Lower lobe of right lung (tissue), 2 donors: ENCODE results near the gene CNOT1. TPM values are rescaled to one million over a fixed set of nuclear protein-coding genes. Genes with fewer than 3 reads are reported as not detected.
"Not testable (repeated sequence)": the region's sequence is repeated elsewhere in the genome, so short reads cannot be mapped to it uniquely, and the experiment has no call there.

Experiments
- ATAC-seq, 2 donors: fragments of 200-7000 bp; cut with Tn5 transposase; one replicate each; pipeline ENCODE4 v1.9.1; 2020 to 2022; ENCODE audit warnings: mild to moderate bottlenecking in 2 of 2, moderate library complexity in 2 of 2
- DNase-seq: peaks from one replicate; pipeline ENCODE4 v3.0.0-alpha.2; 2020
- H3K27ac ChIP-seq: fragments of 200-600 bp; one replicate; pipeline ENCODE4 v1.8.0; 2022
- H3K27me3 ChIP-seq: fragments of 200-600 bp; one replicate; pipeline ENCODE4 v1.8.0; 2022; ENCODE audit warnings: low read depth
- H3K36me3 ChIP-seq: fragments of 200-600 bp; one replicate; pipeline ENCODE4 v1.8.0; 2022; ENCODE audit warnings: mild to moderate bottlenecking
- H3K4me1 ChIP-seq: fragments of 200-600 bp; one replicate; pipeline ENCODE4 v1.8.0; 2022
- H3K4me3 ChIP-seq: fragments of 200-600 bp; one replicate; pipeline ENCODE4 v1.8.0; 2022; ENCODE audit warnings: mild to moderate bottlenecking
- H3K9me3 ChIP-seq: fragments of 200-600 bp; one replicate; pipeline ENCODE4 v1.8.0; 2022
- CTCF ChIP-seq: fragments of 200-600 bp; IDR thresholded peaks from one replicate; pipeline ENCODE4 v1.8.0; 2022; ENCODE audit warnings: antibody characterized with exemption, mild to moderate bottlenecking
- intact Hi-C: fragments of 100-400 bp; cut with DNase I; formaldehyde crosslinking; loops from one replicate; pipeline ENCODE4 v1.11.0; 2022
- total RNA-seq: library from RNA; stranded (reverse); fragmentation: NEBNext Ultra II Directional; extraction: Animal tissue kit (Norgen Biotek cat#: 25700); gene quantifications from one replicate; pipeline ENCODE4 v1.2.1, GENCODE V29; 2021
- donor health status: DM: no; HTN: yes; CAD: no; lungs with severe emphysema.

CNOT1 gene
- total RNA-seq, 1 donor from 2014 or later: 172 TPM

- TF ChIP-seq CTCF: no peak
- ATAC-seq (no peak), DNase-seq (no peak)
- Histone ChIP-seq H3K4me3 (no peak overlapping the region), H3K36me3 (peaks cover 97% of the 10 kb centered on the region), H3K27ac (no peak overlapping the region), H3K9me3 (no peaks in the 10 kb centered on the region), H3K27me3 (no peaks in the 10 kb centered on the region), H3K4me1 (no peaks in the 10 kb centered on the region)
- intact Hi-C loops: no loop called here
Measured at GRCh38 chr16:58582133-58582532, 47.5 kb downstream of the CNOT1 start.

DNA sequence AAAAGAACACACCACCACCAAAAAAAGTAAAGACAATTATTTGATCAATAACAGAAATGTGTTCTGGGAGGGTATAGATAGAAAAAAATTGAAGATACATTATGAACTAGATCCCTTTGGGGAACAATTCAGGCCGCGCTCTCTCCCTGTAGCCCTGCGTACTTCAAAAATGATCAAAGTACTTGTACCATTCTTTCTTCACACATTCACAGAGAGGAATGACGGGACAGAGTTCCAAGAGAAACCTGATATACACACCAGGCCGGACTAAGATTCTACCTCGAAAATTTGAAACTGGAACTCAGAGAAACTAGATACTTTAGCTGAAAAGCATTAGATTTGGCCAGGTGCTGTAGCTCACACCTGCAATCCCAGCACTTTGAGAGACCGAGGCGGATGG lies 50.0 kb downstream of the CNOT1 start:
- Histone ChIP-seq H3K36me3 (peaks cover 100% of the 10 kb centered on the region), H3K27ac (no peak overlapping the region), H3K9me3 (no peaks in the 10 kb centered on the region), H3K4me1 (no peaks in the 10 kb centered on the region), H3K4me3 (no peak overlapping the region), H3K27me3 (no peaks in the 10 kb centered on the region)
- no peak for TF ChIP-seq CTCF
- intact Hi-C loops: no loop called here
- DNase-seq (no peak), ATAC-seq (no peak)

- H3K4me1 ChIP-seq: no peaks in the 10 kb centered on the region
- no peak for DNase-seq
- H3K4me3 ChIP-seq: no peak overlapping the region
- no peak overlapping the region for H3K27ac ChIP-seq
- no peak for ATAC-seq
- no peak for TF ChIP-seq CTCF
- intact Hi-C loops: no loop called here
- H3K27me3 ChIP-seq: no peaks in the 10 kb centered on the region
- H3K36me3 ChIP-seq: peaks cover 100% of the 10 kb centered on the region
- H3K9me3 ChIP-seq: no peaks in the 10 kb centered on the region
Measured at GRCh38 chr16:58578642-58579041, 51.0 kb downstream of the CNOT1 start.

GRCh38 chr16:58577141-58577540 lies 52.5 kb downstream of the CNOT1 start:
- no peaks in the 10 kb centered on the region for H3K27me3 ChIP-seq
- no peaks in the 10 kb centered on the region for H3K9me3 ChIP-seq
- DNase-seq: no peak
- no peak for TF ChIP-seq CTCF
- H3K27ac ChIP-seq: no peak overlapping the region
- peaks cover 100% of the 10 kb centered on the region for H3K36me3 ChIP-seq
- ATAC-seq: no peak
- intact Hi-C loops: no loop called here
- no peak overlapping the region for H3K4me3 ChIP-seq
- H3K4me1 ChIP-seq: no peaks in the 10 kb centered on the region

DNA sequence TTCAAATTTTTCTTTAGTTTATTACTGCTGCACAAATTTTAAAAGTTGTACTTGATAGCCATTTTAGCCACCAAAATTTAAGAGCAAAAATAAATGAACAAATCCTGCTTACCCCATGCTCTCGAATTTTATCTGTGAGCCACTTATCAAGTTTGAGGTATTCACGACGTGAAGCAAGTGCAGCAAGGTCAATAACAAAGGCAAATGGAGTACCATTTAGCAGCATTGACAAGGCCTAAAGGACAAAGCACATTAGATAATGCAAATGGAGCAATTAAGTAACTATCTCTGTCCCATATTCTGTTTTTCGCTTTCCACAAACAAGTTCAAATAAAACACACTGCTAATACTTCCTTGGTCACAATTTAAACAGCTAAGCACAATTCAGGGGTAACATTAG lies 54.7 kb downstream of the CNOT1 start:
- H3K27me3 ChIP-seq: no peaks in the 10 kb centered on the region
- no peaks in the 10 kb centered on the region for H3K4me1 ChIP-seq
- no peak for TF ChIP-seq CTCF
- peaks cover 100% of the 10 kb centered on the region for H3K36me3 ChIP-seq
- DNase-seq (no peak), ATAC-seq (no peak)
- H3K4me3 ChIP-seq: no peak overlapping the region
- intact Hi-C loops: no loop called here
- H3K27ac ChIP-seq: no peak overlapping the region
- H3K9me3 ChIP-seq: no peaks in the 10 kb centered on the region

DNA sequence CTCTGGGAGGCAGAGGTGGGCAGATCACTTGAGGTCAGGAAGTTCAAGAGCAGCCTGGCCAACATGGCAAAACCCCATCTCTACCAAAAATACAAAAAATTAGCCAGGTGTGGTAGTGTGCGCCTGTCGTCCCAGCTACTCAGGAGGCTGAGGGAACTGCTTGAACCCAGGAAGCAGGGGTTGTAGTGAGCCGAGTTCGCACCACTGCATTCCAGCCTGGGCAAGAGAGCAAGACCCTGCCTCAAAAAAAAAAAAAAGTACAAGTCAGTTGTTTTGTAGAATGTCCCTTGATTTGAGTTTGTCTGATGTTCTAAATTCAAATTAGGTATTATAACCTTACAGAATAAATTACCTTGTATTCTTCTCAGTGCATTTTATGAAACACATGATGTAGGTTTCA lies 63.9 kb downstream of the CNOT1 start:
- H3K9me3 ChIP-seq, H3K4me3 ChIP-seq, ATAC-seq, DNase-seq, H3K27ac ChIP-seq, intact Hi-C loops, H3K4me1 ChIP-seq, H3K27me3 ChIP-seq: not testable (repeated sequence)
- peaks cover 95% of the 10 kb centered on the region for H3K36me3 ChIP-seq
